ENCODE data around the gene AAR2.

AAR2 gene

DNA sequence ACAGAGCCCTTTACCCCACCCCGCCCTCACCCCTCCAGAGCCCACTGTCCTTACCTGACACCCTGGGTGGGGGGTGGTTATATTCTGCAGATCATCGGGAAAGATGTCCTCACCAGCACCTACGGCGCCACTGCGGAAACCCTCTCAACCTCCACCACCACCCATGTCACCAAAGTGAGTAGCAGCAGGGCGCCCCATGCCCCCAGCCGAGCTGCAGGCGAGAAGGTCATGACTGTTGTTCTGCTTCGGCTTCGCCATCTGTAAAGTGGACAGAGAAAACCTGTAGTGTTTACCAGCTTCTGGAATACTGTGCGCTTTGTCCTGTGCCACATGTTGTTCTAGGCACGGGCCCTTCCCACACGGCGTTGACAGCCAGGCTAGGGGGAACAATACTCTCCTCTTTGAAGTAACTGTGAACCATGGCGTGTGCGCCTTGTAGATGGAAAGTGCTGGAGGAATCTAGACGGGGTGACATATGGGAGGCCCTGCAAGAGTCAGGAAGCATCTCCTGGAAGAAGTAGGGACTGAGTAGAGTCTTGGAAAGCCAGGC lies 16.5 kb upstream of the AAR2 start:
- DNase-seq, result no peak

DNA sequence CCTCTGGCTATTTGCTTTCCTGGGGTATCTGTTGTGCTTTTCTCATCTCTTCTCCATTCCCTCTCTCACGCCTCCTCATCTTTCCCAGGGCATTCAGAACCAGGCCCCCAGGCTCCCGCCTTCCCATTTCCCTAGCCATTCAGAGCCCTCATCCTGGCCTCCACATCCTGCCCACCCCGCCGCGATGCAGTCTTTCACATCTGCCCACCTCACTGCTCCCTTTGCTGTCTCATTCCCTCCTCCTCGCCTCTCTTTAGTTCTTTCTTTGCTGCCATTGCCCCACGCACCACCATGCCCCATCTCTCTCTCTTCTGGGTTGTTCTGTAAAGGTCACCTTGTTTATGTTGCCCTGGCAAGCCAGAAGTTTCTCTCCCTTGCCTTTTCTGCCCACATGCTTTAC lies 10.6 kb upstream of the AAR2 start:
- DNase-seq, result no peak

DNA sequence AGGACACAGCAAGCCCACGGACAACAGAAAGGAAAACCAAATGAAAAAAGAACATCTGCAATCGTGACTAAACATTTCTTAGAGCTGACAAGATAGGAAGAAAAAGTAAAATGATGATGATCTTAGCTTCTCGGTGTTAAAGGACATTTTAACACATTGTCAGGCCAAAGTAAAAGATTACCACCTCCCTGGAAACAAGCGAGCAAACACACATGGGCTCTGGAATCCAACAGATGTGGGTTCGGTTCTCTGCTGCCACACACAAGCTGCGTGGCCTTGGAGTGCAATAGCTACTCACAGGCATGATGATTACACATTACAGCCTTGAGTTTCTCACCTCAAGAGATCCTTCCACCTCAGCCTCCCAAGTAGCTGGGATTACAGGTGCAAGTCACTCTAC lies 7.5 kb upstream of the AAR2 start:
- no peak for DNase-seq

DNA sequence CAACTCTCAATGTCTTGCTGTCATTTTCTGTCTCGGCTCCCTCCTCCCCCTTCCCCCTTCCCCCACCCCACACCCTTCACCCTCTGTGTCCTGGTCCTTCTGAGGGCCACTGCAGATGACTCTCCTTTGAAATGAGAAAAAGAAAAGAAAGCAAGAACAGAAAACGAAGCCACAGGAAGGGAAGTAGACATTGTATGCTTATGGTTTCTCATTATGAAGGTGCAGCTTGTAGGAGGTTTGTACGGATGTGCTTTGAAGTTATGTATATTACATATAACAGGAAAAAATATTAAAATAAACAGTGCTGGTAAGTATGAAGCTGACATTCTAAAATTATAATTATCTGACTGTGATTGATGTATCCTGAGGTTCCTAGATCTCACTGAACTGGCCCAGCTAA lies 6.3 kb upstream of the AAR2 start:
- no peak for DNase-seq

DNA sequence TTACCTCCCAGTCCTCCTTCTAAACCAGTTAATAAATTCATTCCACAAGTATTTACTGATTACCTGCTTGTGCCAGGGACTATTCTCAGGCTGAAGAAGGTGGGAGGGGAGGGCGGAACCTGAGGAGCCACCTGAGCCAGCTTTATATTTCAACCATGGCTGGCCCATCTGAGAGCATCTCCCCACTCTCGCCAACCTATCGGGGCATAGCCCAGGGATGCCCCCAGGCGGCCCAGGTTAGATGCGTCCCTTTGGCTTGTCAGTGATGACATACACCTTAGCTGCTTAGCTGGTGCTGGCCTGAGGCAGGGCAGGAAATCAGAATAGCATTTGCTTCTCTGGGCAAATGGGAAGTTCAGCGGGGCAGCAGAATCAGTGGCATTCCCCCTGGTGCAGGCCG lies 4.9 kb upstream of the AAR2 start:
- DNase-seq, result no peak

DNA sequence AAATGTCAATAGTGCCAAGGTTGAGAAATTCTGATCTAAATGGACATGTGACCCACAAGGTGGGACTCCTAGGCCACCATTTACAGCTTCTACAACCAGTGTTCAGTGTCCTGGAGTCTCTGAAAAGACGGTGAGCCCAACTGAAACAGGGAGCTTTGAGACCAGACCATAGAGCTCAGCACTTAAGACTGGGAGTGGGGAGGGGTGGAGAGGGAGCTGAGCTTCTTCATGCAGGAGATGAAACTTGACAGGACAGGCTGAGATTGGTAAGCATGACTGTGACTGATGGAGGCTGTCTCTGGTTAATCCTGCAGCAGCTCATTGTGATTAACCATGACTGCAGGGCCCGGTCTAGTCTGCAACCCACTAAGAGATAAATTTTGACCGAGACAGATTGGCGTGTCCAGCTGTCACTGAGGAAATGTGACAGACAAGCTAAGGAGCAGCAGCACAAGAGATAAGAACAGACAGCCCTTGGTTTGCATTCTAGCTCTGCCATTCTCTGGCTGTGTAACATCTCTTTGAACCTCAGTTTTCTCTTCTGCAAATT lies 1.4 kb upstream of the AAR2 start:
- no peak for DNase-seq

DNA sequence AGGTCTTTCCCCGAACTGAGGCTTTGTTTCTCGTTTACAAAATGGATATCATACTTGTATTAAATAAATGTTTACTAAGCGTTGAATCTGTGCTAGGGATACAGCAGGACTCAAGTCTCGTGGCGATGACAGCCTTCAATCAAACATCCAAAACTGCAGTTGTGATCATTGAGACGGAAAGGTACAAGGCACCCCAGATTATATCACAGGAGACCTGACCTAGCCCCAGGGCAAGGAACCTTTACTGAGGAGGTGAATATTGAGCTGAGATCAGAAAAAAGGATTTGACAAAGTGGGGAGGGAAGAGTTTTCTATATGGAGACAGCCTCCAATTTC lies 476 bp downstream of the AAR2 start:
- no peak for DNase-seq

DNA sequence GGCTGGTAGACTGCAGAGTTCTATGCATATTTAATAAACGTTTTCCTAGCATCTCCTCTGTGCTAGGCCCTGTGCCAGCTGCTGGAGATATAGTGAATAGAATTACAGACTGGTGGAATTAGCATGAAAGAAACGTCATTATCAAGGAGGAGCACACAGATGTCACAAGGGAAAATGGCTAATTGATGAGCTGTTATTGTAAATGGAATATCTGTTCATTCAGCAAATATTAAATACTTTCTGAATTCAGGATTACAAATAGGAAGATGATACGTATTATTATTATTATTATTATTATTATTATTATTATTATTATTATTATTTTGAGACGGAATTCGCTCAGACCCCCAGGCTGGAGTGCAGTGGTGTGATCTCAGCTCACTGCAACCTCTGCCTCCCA lies 1.2 kb downstream of the AAR2 start:
- no peak for DNase-seq

DNA sequence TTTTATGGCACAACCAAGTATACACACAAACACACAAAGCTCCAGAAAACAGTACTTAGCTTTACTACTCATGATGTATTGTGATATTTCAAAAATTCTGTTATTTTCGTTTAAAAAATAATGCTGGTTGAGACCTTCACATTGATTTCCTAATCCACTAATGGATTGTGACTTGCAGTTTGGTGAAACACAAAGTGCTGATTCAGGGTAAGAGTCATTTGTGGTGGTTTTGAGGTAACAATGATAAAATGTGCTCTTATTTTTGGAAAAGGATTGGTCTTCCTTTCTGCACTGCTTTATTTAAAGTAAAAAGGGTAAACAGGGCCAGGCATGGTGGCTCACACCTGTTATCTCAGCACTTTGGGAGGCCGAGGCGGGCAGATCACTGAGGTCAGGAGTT lies 1.9 kb downstream of the AAR2 start:
- no peak for DNase-seq

DNA sequence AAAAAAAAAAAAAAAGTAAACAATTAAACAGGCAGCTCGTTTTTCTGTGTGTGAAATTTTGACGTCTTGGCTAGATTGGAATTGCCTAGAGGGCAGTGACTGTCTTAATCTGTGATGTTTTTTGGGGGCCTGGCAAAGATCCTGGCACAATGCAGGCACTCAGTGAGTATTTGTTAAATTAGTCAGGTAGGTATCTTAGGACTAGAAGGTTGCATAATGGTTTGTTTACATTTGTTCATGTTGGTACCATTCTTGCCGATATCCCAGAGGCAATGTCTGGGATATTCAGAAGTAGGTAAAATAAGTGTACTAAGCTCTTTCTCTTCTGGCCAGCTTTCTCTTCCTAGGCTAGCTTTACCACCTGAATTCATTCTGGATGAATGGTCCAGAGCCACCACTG lies 2.5 kb downstream of the AAR2 start:
- no peak for DNase-seq

DNA sequence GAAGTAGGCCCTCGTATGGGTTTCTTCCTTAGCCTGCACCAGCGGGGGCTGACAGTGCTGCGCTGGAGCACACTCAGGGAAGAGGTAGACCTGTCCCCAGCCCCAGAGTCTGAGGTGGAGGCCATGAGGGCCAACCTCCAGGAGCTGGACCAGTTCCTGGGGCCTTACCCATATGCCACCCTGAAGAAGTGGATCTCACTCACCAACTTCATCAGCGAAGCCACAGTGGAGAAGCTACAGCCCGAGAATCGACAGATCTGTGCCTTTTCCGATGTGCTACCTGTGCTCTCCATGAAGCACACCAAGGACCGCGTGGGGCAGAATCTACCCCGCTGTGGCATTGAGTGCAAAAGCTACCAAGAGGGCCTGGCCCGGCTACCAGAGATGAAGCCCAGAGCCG lies 3.8 kb downstream of the AAR2 start:
- DNase-seq, result no peak

DNA sequence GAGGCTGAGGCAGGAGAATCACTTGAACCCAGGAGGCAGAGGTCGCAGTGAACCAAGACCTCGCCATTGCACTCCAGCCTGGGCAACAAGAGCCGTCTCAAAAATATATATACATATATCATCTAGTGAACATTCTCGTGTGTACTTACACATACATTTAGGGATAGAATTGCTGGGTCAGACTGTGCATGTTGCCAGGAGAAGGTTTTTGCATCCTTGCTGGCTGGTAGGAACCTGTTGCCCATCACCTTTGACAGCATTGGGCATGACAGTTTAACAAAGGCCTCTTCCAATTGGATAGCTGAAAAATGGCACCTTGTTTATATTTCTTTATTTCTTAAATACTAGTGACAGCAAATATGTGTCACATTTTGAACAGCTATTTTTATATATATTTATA lies 5.4 kb downstream of the AAR2 start:
- no peak for DNase-seq

DNA sequence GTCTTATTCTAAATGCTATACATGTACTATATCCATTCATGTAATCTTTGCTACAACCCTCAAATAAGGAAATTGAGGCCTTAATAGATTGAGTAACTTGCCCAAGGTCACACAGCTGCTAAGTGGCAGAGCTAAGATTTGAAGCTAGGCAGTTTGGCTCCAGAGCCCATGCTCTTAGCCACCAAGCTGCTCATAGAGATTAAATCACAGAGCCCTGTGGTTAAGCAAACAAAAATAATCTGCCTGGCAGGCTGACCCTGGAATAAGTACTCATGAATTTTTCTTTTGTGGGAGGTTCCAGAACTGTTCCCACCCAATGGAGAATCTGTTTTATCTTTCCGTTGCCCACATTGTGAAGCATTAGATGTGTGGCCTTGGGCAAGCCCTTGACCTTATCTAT lies 7.4 kb downstream of the AAR2 start:
- DNase-seq, result no peak

DNA sequence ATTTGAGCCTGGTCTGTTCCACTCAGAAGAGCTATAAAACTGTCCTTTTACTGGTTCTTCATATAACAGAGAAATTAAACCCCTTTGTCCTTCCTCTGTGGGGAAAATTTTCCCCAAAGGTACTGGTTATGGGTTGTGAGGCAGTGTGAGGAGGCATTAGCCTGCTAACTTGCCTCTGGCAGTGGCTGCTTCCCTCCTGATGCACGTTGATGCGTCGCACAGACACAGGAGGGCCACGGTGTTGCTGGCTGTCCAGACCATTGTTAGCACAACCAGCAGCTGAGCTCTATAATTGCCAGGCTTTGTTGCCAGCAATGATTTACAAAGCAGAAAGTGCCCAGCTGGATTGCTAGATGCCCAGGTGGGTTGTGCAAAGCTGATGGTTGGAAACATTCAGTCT lies 10.1 kb downstream of the AAR2 start:
- DNase-seq, result no peak

DNA sequence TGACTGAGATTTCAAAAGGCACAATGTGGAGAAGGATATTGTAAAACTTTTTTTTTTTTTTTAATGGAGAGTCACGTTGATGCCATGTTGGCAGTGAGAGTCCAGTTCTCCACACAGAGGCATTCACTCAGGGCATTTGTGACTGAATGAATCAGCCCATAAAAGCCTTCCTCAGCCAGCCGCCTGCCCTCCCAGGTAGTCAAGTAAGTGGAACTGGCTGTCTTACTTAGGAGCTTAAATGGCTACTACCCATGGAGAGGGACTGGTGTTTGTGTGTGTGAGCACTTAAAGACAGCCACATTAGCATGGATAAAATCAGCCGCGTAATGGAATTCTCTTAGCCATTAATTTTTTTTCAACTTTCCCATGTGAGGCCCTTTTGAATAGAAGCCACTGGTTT lies 12.6 kb downstream of the AAR2 start:
- DNase-seq, result no peak

DNA sequence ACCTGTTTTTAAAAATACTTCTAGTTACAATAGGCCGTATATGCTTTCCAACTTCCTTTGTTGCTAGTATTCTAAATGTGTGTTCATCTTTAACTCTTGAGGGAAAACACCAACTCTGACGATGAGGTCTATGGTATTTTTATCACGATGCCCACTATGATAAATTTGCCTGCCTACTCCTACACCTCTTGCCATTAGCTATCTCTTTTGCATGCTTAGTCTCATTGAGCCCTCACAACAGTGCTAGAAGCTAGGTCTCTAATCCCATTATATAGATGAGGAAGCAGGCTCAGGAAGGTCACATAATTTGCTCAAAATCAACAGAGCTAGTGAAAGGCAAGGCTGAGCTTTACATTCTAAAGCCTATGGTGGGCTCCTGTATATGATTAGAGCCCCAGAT lies 13.2 kb downstream of the AAR2 start:
- DNase-seq, result no peak

DNA sequence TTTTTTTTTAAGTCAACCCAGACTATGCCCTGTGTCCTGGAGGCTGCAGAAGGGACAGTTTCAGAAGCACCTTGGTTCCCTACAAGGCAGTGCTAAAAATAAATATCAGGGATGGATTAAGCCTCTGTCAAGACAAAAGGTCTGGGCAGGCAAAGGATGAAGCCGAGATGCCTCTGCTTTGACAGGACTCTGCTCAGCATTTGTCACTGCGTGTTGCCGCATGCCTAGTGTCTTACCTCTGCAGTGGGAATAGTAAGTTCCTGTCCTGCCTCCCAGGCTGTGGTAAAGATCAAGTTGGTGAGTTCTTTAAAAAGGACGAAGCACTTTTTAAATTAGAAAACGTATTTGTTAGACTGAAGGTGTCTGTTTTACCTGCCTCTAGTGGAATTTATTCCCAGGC lies 15.1 kb downstream of the AAR2 start:
- DNase-seq, result no peak

DNA sequence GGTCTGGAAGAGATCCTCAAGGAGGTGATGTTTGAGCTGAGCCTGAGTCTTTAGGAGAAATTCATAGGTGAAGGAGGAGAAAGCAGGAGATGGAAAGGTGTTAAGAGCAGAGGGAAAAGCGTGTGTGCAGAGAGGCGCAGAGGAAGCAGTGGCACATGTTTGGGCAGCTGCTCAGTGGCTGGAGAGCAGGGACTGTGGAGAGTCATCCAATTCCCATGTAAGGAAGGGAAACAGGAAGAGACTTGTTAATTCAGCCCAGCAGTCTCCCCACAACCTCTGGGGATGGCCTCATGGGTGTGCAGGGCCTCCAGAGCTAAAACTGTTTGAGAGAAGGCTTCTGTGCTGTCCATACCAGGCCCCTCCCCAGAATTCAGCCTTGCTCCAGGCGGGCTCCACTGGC lies 16.2 kb downstream of the AAR2 start:
- DNase-seq, result no peak

DNA sequence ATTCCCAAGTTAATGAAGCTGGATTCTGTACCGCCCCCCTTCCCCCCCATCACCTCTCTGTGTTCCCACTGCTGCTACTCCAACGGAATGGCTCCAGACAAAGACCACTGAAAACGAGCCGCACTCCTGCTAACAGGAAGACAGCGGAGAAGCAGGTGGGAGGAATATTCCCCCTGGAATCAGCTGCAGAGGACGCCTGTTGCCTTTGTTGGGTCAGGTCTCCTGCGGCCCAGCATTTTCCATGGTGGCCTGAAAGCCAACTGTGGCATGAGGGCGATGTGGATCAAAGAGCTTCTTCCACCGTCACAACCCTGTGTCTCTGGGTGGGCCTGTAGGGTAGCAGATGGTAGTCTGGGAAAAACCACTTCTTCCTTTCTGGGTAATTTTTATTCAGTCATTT lies 16.8 kb downstream of the AAR2 start:
- no peak for DNase-seq

DNA sequence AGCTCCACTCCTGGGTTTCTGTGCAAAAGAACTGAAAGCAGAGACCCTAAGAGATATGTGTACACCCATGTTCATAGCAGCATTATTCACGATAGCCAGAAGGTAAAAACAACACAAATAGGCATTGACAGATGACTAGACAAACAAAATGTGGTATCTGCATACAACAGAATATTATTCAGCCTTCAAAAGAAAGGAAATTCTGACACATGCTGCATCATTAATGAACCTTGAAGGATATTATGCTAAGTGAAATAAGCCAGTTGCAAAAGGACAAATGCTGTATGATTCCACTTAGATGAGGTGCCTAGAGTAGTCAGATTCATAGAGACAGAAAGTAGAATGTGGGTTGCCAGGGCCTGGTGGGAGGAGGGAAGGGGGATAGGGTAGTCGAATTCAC lies 17.8 kb downstream of the AAR2 start:
- DNase-seq, result no peak

DNA sequence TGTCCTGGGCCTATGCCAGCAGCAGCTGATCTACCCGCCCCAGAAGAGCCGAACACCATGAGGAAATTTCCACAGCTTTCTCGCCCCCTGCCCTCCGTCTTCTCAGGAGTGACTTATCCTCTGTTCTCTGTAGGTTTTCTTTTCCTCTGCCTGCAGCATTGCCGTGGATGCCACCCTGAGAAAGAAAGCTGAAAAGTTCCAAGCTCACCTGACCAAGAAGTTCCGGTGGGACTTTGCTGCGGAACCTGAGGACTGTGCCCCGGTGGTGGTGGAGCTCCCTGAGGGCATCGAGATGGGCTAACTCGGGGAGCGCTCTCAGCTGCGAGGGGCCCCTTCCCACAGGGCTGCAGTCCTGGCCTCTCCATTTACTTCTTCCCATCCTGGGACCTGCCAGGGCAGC lies 19.2 kb downstream of the AAR2 start:
- DNase-seq, result no peak

DNA sequence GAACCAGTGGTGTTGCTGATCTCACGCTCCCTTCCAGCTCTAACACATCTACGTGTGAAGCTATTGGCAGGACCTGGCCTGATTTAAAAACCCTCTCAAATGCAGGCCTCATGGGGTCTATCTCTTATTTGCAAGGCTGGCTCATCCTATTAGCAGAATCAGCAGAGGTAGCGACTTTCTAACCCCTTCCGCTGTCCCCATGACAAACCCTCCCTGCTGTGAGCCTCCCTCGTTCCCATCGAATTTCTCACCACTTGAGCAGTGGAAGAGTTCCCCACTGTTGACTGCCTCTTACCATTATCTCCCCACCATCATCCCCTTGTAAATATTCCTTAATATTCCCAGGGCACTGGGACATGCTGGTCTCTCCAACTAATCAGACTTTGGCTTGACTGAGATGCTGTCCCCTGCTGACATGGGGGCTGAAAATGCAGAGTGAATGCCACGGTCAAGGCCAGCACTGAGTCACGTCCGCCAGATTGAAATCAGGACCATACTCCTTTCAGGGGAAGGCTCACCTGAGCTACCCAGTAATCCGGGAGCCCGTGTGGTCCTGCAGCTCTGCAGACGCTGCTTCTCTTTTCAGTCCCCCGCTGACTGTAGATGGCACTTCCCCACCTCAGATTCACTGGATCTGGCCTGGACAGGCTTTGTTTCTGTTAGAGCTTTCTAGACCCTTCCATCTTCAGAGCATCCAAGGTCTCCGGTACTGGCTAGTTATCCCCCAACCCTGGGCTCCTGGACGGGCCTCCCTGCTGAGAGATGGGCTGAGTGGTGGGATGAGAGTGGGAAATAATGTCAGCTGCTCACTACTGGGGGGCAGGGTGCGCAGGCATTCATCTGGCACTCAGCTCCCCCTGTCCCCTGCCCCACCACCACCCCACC lies 23.1 kb downstream of the AAR2 start:
- no peak for DNase-seq

DNA sequence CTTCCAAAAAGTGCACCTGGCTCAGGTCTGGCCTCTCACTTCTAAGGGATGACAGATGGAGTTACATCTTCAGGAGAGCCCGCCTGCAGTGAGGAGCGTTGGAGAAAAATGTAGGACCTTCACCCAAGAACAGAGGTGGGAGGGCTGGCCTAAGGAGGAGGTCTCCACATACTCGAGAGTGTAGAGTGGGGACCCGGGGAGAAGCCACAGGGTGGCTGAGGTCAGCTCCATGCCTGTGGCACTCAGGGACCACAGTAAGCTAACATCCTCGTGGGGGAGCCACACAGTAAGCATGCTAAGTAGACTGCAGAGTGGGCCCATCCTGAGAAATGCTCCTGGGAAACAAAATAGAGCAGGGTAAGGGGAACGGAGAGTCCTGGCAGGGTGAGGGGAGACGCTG lies 24.0 kb downstream of the AAR2 start:
- DNase-seq, result no peak

DNA sequence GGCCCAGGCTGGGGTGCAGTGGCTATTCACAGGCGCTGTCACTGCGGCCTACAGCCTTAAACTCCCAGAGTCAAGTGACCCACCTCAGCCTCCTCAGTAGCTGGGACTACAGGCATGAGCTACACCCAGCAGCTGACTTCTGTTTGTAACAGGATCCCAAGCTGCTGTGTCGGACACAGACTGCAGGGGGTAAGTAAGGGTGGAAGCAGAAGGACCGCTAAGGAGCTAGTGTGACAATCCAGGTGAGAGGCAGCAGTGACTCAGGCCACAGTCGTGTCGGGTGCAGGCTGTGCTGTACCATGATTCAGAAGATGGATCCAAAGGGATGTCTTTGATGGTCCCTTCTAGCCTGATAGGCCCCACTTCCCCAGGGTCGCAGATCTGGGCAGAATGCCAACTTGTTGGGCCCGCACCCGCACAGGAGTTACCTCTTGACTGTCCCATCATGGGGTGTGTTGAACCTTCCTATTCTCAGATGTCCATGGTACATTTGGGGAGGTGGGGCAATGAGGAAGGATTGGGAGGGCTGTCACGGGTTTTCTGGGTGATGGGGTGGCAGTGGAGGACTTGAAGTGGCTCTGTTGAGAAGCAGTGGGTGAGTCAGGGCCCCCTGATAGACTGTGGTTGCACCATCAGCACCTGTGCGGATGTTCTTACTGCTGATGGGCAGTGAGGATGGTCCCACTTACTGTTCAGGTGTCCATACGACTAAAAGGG lies 25.3 kb downstream of the AAR2 start:
- DNase-seq, result no peak
